ENCODE results near the gene MED29.

MED29 gene

GRCh38 chr19:39399668-39400050 lies 8.5 kb downstream of the MED29 start:
- H3K4me3 ChIP-seq (ENCODE audit: low read depth, low read length) = no peak overlapping the region
- no peak for TF ChIP-seq CTCF (conservative IDR thresholded peaks at IDR 0.05; ENCODE audit: low read depth, low read length)

GRCh38 chr19:39400061-39400460 lies 8.9 kb downstream of the MED29 start:
- DNase-seq (ENCODE audit: low read depth) = no peak

More at GRCh38 chr19:39399668-39400050, 8.5 kb downstream of the MED29 start:
- DNase-seq (ENCODE audit: low read depth) = no peak

GRCh38 chr19:39401070-39401548 lies 9.9 kb downstream of the MED29 start:
- no peak overlapping the region for H3K4me3 ChIP-seq (ENCODE audit: low read depth, low read length)
- TF ChIP-seq CTCF (conservative IDR thresholded peaks at IDR 0.05; ENCODE audit: low read depth, low read length) = no peak
- DNase-seq (ENCODE audit: low read depth) = no peak

More at GRCh38 chr19:39400061-39400460, 8.9 kb downstream of the MED29 start:
- H3K4me3 ChIP-seq (ENCODE audit: low read depth, low read length) = no peak overlapping the region
- no peak for TF ChIP-seq CTCF (conservative IDR thresholded peaks at IDR 0.05; ENCODE audit: low read depth, low read length)

- TF ChIP-seq CTCF (conservative IDR thresholded peaks at IDR 0.05; ENCODE audit: low read depth, low read length) = no peak
- DNase-seq (ENCODE audit: low read depth) = peak; percentile 83
- H3K4me3 ChIP-seq (ENCODE audit: low read depth, low read length) = no peak overlapping the region
These were observed 10.6 kb downstream of the MED29 start for GRCh38 chr19:39401549-39402345.

GRCh38 chr19:39402346-39403300 lies 11.4 kb downstream of the MED29 start:
- peak overlapping the region; percentile 41 for H3K4me3 ChIP-seq (ENCODE audit: low read depth, low read length)
- no peak for TF ChIP-seq CTCF (conservative IDR thresholded peaks at IDR 0.05; ENCODE audit: low read depth, low read length)
- DNase-seq (ENCODE audit: low read depth) = peak; percentile 94

GRCh38 chr19:39403331-39404312 lies 12.4 kb downstream of the MED29 start:
- DNase-seq (ENCODE audit: low read depth) = peak; percentile 99
- peak overlapping the region; percentile 41 for H3K4me3 ChIP-seq (ENCODE audit: low read depth, low read length)
- no peak for TF ChIP-seq CTCF (conservative IDR thresholded peaks at IDR 0.05; ENCODE audit: low read depth, low read length)

All from choroid plexus epithelial cell (primary cell).